GM20431 (cell line): ENCODE measurements around the gene NRP2.

Experiments
- in situ Hi-C: fragments of 300-500 bp; cut with MseI, MboI; formaldehyde crosslinking; loops from one replicate; pipeline ENCODE4 v1.15.0; 2020; ENCODE audit warnings: low sequenced_read_pairs; ENCODE audit not compliant: unreplicated experiment

The NRP2 gene

GRCh38 chr2:205747829-205748386 is 65.6 kb downstream of the NRP2 start:
- in situ Hi-C loops = no loop called here

GRCh38 chr2:205748639-205749038 is 66.3 kb downstream of the NRP2 start:
- in situ Hi-C loops = no loop called here

GRCh38 chr2:205749078-205749477 is 66.8 kb downstream of the NRP2 start:
- in situ Hi-C loops = no loop called here

GRCh38 chr2:205750797-205751196 is 68.5 kb downstream of the NRP2 start:
- in situ Hi-C loops = no loop called here

GRCh38 chr2:205751569-205752031 is 69.3 kb downstream of the NRP2 start:
- in situ Hi-C loops = no loop called here

- in situ Hi-C loops = no loop called here
Observed at GRCh38 chr2:205752296-205752820, 70.1 kb downstream of the NRP2 start.

GRCh38 chr2:205752924-205753323 is 70.6 kb downstream of the NRP2 start:
- in situ Hi-C loops = no loop called here

GRCh38 chr2:205754285-205754923 is 72.1 kb downstream of the NRP2 start:
- in situ Hi-C loops = no loop called here

GRCh38 chr2:205754924-205755321 is 72.6 kb downstream of the NRP2 start:
- in situ Hi-C loops = no loop called here

- in situ Hi-C loops = no loop called here
Observed at GRCh38 chr2:205755923-205756322, 73.6 kb downstream of the NRP2 start.

- in situ Hi-C loops = no loop called here
Observed at GRCh38 chr2:205757271-205757670, 75.0 kb downstream of the NRP2 start.

- in situ Hi-C loops = no loop called here
Observed at GRCh38 chr2:205758051-205758450, 75.8 kb downstream of the NRP2 start.

GRCh38 chr2:205758500-205758899 is 76.2 kb downstream of the NRP2 start:
- in situ Hi-C loops = no loop called here

- in situ Hi-C loops = no loop called here
Observed at GRCh38 chr2:205759257-205759656, 77.0 kb downstream of the NRP2 start.

- in situ Hi-C loops = no loop called here
Observed at GRCh38 chr2:205759732-205760131, 77.4 kb downstream of the NRP2 start.

GRCh38 chr2:205760157-205760556 is 77.9 kb downstream of the NRP2 start:
- in situ Hi-C loops = no loop called here

- in situ Hi-C loops = no loop called here
Observed at GRCh38 chr2:205761421-205761820, 79.1 kb downstream of the NRP2 start.

- in situ Hi-C loops = no loop called here
Observed at GRCh38 chr2:205762881-205763280, 80.6 kb downstream of the NRP2 start.

- in situ Hi-C loops = no loop called here
Observed at GRCh38 chr2:205763708-205764211, 81.5 kb downstream of the NRP2 start.

GRCh38 chr2:205764270-205764746 is 82.0 kb downstream of the NRP2 start:
- in situ Hi-C loops = no loop called here

- in situ Hi-C loops = no loop called here
Observed at GRCh38 chr2:205765151-205765550, 82.8 kb downstream of the NRP2 start.
